HEK293 (cell line): ENCODE data around the gene UGCG.

Experiments
- REST ChIP-seq: fragments of 450-650 bp; formaldehyde crosslinking; IDR thresholded peaks from 2 replicates; pipeline ENCODE4 v1.5.1; 2016; ENCODE audit warnings: missing biosample characterization, missing genetic modification characterization
- SP2 ChIP-seq: fragments of 450-650 bp; formaldehyde crosslinking; IDR thresholded peaks from 2 replicates; pipeline ENCODE4 v1.5.1; 2016; ENCODE audit warnings: missing biosample characterization, missing genetic modification characterization
- YY2 ChIP-seq: fragments of 450-650 bp; formaldehyde crosslinking; IDR thresholded peaks from 2 replicates; pipeline ENCODE4 v1.5.1; 2016; ENCODE audit warnings: missing biosample characterization, missing genetic modification characterization
- ZBTB48 ChIP-seq: fragments of 450-650 bp; formaldehyde crosslinking; IDR thresholded peaks from 2 replicates; pipeline ENCODE4 v1.5.1; 2016; ENCODE audit warnings: missing biosample characterization, missing genetic modification characterization
- ZNF174 ChIP-seq: fragments of 450-650 bp; formaldehyde crosslinking; IDR thresholded peaks from 2 replicates; pipeline ENCODE4 v1.5.0; 2017; ENCODE audit warnings: missing biosample characterization, mild to moderate bottlenecking, missing genetic modification characterization
- ZNF302 ChIP-seq: fragments of 450-650 bp; formaldehyde crosslinking; IDR thresholded peaks from 2 replicates; pipeline ENCODE4 v1.5.1; 2016; ENCODE audit warnings: missing biosample characterization, missing genetic modification characterization, low read depth
- ZNF398 ChIP-seq: fragments of 450-650 bp; formaldehyde crosslinking; IDR thresholded peaks from 2 replicates; pipeline ENCODE4 v1.5.1; 2017; ENCODE audit warnings: missing biosample characterization, missing genetic modification characterization
- ZNF561 ChIP-seq: fragments of 450-650 bp; IDR thresholded peaks from 2 replicates; pipeline ENCODE4 v1.5.1; 2018; ENCODE audit warnings: missing biosample characterization, missing genetic modification characterization, borderline replicate concordance
- ZNF621 ChIP-seq: fragments of 450-650 bp; formaldehyde crosslinking; IDR thresholded peaks from 2 replicates; pipeline ENCODE4 v1.5.1; 2017; ENCODE audit warnings: missing biosample characterization, missing genetic modification characterization
- ZNF660 ChIP-seq: fragments of 450-650 bp; IDR thresholded peaks from 2 replicates; pipeline ENCODE4 v1.5.1; 2018; ENCODE audit warnings: missing biosample characterization, mild to moderate bottlenecking, missing genetic modification characterization
- ZNF777 ChIP-seq: fragments of 450-650 bp; formaldehyde crosslinking; IDR thresholded peaks from 2 replicates; pipeline ENCODE4 v1.5.1; 2017; ENCODE audit warnings: missing biosample characterization, missing genetic modification characterization, borderline replicate concordance
- TF ChIP-seq, protein P1 (sequence below): fragments of 450-650 bp; formaldehyde crosslinking; IDR thresholded peaks from 2 replicates; pipeline ENCODE4 v1.5.1; 2016; ENCODE audit warnings: missing biosample characterization, missing genetic modification characterization
- TF ChIP-seq, protein P2 (sequence below): fragments of 450-650 bp; formaldehyde crosslinking; IDR thresholded peaks from 2 replicates; pipeline ENCODE4 v1.5.1; 2016; ENCODE audit warnings: missing biosample characterization, missing genetic modification characterization

DNA sequence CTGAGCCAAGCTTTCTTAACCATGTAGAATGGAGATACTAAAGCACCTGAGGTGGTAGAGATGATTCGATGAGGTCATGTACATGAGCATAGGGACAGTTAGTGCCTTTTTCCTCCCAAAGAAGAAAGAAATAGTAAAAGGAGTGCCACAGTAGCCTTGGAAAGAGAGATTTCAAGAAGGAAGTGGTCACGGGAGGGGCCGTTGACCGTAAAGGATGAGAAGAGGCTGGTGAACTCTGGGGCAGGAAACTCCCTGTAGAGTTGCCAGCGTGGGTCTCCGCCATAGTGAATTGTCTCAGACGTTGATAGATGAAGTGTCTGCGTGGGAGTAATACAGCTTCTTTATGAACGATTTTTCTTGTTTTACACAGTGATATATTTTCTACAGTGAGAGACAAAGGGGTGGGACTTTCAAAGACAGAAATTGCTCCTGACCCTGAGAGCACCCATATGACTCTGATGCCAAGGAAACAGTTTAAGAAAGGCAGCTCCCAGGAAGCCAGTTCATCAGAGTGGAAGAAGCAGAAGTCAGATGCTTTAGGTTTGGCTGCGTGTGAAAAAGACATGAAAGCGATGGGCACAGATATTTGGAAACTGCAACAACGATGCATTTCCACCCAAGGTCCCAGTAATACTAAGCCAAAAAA is 41.3 kb downstream of the UGCG start:
- no peak for TF ChIP-seq ZNF777 (tag by site-specific recombination)
- TF ChIP-seq ZNF660 (tag by site-specific recombination) = no peak
- TF ChIP-seq, protein P1, sequence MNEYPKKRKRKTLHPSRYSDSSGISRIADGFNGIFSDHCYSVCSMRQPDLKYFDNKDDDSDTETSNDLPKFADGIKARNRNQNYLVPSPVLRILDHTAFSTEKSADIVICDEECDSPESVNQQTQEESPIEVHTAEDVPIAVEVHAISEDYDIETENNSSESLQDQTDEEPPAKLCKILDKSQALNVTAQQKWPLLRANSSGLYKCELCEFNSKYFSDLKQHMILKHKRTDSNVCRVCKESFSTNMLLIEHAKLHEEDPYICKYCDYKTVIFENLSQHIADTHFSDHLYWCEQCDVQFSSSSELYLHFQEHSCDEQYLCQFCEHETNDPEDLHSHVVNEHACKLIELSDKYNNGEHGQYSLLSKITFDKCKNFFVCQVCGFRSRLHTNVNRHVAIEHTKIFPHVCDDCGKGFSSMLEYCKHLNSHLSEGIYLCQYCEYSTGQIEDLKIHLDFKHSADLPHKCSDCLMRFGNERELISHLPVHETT (tag by site-specific recombination) = no peak
- TF ChIP-seq, protein P2, sequence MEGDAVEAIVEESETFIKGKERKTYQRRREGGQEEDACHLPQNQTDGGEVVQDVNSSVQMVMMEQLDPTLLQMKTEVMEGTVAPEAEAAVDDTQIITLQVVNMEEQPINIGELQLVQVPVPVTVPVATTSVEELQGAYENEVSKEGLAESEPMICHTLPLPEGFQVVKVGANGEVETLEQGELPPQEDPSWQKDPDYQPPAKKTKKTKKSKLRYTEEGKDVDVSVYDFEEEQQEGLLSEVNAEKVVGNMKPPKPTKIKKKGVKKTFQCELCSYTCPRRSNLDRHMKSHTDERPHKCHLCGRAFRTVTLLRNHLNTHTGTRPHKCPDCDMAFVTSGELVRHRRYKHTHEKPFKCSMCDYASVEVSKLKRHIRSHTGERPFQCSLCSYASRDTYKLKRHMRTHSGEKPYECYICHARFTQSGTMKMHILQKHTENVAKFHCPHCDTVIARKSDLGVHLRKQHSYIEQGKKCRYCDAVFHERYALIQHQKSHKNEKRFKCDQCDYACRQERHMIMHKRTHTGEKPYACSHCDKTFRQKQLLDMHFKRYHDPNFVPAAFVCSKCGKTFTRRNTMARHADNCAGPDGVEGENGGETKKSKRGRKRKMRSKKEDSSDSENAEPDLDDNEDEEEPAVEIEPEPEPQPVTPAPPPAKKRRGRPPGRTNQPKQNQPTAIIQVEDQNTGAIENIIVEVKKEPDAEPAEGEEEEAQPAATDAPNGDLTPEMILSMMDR (tag by site-specific recombination) = no peak
- no peak for TF ChIP-seq YY2
- TF ChIP-seq ZBTB48 = no peak
- no peak for TF ChIP-seq ZNF302
- TF ChIP-seq ZNF561 (tag by site-specific recombination) = no peak
- no peak for TF ChIP-seq REST (tag by site-specific recombination)
- TF ChIP-seq ZNF398 (tag by site-specific recombination) = no peak
- no peak for TF ChIP-seq ZNF621
- no peak for TF ChIP-seq SP2 (tag by site-specific recombination)
- no peak for TF ChIP-seq ZNF174 (tag by site-specific recombination)
